Caco-2 (cell line): ENCODE data around the gene TRIM4. TPM values are rescaled to one million over a fixed set of nuclear protein-coding genes. Genes with fewer than 3 reads are reported as not detected.
"Not testable (repeated sequence)": the region's sequence is repeated elsewhere in the genome, so short reads cannot be mapped to it uniquely, and the experiment has no call there.

Experiments
- BruUV-seq: library from RNA; stranded (reverse); fragments of 400-500 nt; replicated peaks from 2 replicates; lab custom pipeline; 2021; lab: Mats Ljungman, UMichigan
- CTCF ChIA-PET: fragments of 300-600 bp; sonication (Branson Sonifier 250); formaldehyde crosslinking; loops from one replicate; lab custom pipeline; 2022; ENCODE audit warnings: antibody characterized with exemption; lab: Charles Lee
- POLR2A ChIA-PET: fragments of 300-600 bp; sonication (Branson Sonifier 250); formaldehyde crosslinking; loops from one replicate; lab custom pipeline; 2022; ENCODE audit warnings: antibody characterized with exemption; lab: Charles Lee
- DNase-seq, 2 experiments: peaks; one replicate each; pipeline versions ENCODE4 v3.0.0 to v3.0.0-alpha.2; 2020 to 2022
- H3K27me3 ChIP-seq: replicated peaks from 2 replicates; pipeline ENCODE4 v1.6.0; 2011; ENCODE audit warnings: low read length; ENCODE audit not compliant: control insufficient read depth, insufficient read depth
- H3K36me3 ChIP-seq: 2 replicates; pipeline ENCODE4 v1.5.1; 2011; ENCODE audit warnings: low read length; ENCODE audit not compliant: control insufficient read depth, insufficient read depth
- H3K4me1 ChIP-seq: fragments of 250-450 bp; sonication (Bioruptor Pico); 2 replicates; pipeline ENCODE4 v1.5.1; 2020; ENCODE audit warnings: mild to moderate bottlenecking
- H3K4me3 ChIP-seq: 2 replicates; pipeline ENCODE4 v1.5.1; 2011; ENCODE audit warnings: low read depth, mild to moderate bottlenecking, control low read depth, low read length
- H3K9me3 ChIP-seq: fragments of 250-450 bp; sonication (Bioruptor Pico); 2 replicates; pipeline ENCODE4 v1.5.1; 2020; ENCODE audit warnings: mild to moderate bottlenecking, moderate library complexity
- H3K27ac Mint-ChIP-seq: one replicate; pipeline ENCODE4 v1.8.0; 2022; ENCODE audit warnings: mixed read lengths; ENCODE audit not compliant: unreplicated experiment
- H3K27me3 Mint-ChIP-seq: one replicate; pipeline ENCODE4 v1.8.0; 2022; ENCODE audit warnings: mixed read lengths; ENCODE audit not compliant: insufficient read depth, unreplicated experiment
- H3K36me3 Mint-ChIP-seq: one replicate; pipeline ENCODE4 v1.8.0; 2022; ENCODE audit warnings: mild to moderate bottlenecking, mixed read lengths; ENCODE audit not compliant: insufficient read depth, unreplicated experiment
- H3K4me1 Mint-ChIP-seq: one replicate; pipeline ENCODE4 v1.8.0; 2022; ENCODE audit warnings: low read depth, mixed read lengths; ENCODE audit not compliant: unreplicated experiment
- H3K4me3 Mint-ChIP-seq: one replicate; pipeline ENCODE4 v1.8.0; 2022; ENCODE audit warnings: mild to moderate bottlenecking, moderate library complexity, mixed read lengths; ENCODE audit not compliant: unreplicated experiment
- H3K9me3 Mint-ChIP-seq: one replicate; pipeline ENCODE4 v1.8.0; 2022; ENCODE audit warnings: mixed read lengths; ENCODE audit not compliant: unreplicated experiment
- intact Hi-C: fragments of 100-400 bp; cut with micrococcal nuclease; formaldehyde crosslinking; loops from one replicate; pipeline ENCODE4 v1.10.0; 2022; ENCODE audit not compliant: unreplicated experiment
- total RNA-seq: library from RNA; stranded (reverse); gene quantifications from 2 replicates; pipeline ENCODE4 v1.2.3, GENCODE V29; 2022
- TF ChIP-seq, protein P1 (sequence below), 2 experiments: fragments of 200-600 bp in 1 of 2; IDR thresholded peaks; 1 replicate in 1 of 2; 2 replicates in 1 of 2; pipeline versions ENCODE4 v1.5.1 to v1.8.0; 2011 to 2022; ENCODE audit warnings: antibody characterized with exemption in 1 of 2, control low read depth in 1 of 2, inconsistent platforms in 1 of 2, low read depth in 1 of 2, low read length in 1 of 2, mild to moderate bottlenecking in 1 of 2, moderate library complexity in 1 of 2; ENCODE audit not compliant: insufficient read depth in 1 of 2, severe bottlenecking in 1 of 2, unreplicated experiment in 1 of 2

The TRIM4 gene
- total RNA-seq, 1 experiment from 2014 or later = 22.5 TPM

DNA sequence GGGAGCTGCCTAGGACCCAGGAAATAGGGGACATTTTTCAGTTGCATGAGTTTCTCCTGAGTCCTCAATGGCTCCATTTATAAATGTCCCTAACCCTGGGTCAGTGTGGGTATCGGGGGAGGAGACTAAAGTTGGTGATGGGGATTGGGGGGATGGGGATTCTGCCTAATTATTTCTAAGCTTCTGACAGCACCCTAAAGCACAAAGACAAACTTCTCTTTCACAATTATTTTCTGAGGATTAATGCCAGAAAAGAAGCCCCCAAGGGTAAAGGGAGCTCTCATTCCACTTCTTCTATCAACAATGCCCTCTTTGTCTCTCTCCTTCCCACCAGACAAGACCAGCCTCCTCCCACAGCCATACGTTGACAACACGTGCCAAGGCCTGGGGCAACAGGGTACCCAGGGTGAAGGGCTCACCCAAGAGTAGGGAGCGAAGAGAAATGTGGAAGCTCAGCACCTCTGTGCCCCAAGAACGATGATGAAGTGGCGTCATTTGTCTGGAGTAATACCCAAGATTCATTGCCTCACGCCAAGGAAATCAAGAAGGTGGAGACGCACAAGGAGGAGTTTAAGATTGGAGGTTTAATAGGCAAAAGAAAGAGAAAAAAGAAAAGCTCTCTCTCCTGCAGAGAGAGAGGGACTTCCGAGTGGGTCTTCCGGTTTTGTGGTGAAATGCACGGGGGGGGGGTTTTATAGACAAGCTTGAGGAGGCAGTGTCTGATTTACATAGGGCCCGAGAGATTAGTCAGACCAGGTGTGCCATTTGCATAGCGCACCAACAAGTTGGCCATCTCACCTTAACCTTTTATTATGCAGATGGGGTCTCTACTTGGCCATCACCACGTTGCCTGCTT lies 24.5 kb upstream of the TRIM4 start:
- CTCF ChIA-PET = no interaction called here
- TF ChIP-seq, protein P1, sequence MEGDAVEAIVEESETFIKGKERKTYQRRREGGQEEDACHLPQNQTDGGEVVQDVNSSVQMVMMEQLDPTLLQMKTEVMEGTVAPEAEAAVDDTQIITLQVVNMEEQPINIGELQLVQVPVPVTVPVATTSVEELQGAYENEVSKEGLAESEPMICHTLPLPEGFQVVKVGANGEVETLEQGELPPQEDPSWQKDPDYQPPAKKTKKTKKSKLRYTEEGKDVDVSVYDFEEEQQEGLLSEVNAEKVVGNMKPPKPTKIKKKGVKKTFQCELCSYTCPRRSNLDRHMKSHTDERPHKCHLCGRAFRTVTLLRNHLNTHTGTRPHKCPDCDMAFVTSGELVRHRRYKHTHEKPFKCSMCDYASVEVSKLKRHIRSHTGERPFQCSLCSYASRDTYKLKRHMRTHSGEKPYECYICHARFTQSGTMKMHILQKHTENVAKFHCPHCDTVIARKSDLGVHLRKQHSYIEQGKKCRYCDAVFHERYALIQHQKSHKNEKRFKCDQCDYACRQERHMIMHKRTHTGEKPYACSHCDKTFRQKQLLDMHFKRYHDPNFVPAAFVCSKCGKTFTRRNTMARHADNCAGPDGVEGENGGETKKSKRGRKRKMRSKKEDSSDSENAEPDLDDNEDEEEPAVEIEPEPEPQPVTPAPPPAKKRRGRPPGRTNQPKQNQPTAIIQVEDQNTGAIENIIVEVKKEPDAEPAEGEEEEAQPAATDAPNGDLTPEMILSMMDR (IDR thresholded peaks at IDR 0.05; ENCODE audit: insufficient read depth in 1 of 2, low read depth in 1 of 2, low read length in 1 of 2, severe bottlenecking in 1 of 2, unreplicated experiment in 1 of 2) = no peak
- Mint-ChIP-seq H3K9me3 (peaks cover 12% of the 10 kb centered on the region), H3K27ac (no peak overlapping the region), H3K4me3 (no peak overlapping the region), H3K36me3 (no peaks in the 10 kb centered on the region), H3K27me3 (peaks cover 2% of the 10 kb centered on the region), H3K4me1 (no peaks in the 10 kb centered on the region)
- Histone ChIP-seq H3K36me3 (no peaks in the 10 kb centered on the region), H3K4me3 (no peak overlapping the region), H3K27me3 (no peaks in the 10 kb centered on the region), H3K4me1 (no peaks in the 10 kb centered on the region), H3K9me3 (peaks cover under 1% of the 10 kb centered on the region; the same call in 1 of the 2 replicates)
- POLR2A ChIA-PET = no interaction called here
- DNase-seq = no peak
- BruUV-seq = no TSS peak
- intact Hi-C loops = no loop called here

DNA sequence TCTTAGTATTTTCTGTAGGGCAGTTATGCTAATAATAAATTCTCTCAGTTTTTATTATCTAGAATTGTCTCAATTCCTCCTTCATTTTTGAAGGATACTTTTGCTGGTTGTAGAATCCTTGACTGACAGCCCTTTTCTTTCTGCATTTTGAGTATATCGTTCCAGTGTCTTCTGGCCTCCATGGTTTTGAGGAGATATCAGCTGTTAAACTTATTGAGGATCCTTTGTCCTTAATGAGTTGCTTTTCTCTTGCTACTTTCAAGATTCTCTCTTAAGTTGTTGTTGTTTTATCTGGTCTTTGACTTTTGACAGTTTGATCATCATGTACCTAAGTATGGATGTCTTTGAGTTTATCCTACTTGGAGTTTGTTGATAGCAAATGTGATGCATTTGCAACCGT lies 19.0 kb upstream of the TRIM4 start:
- no peak overlapping the region for H3K4me3 ChIP-seq
- H3K9me3 Mint-ChIP-seq = peaks cover 21% of the 10 kb centered on the region
- peaks cover 14% of the 10 kb centered on the region for H3K27me3 Mint-ChIP-seq
- ChIA-PET CTCF (no interaction called here), POLR2A (no interaction called here)
- BruUV-seq = no TSS peak
- H3K9me3 ChIP-seq = peaks cover 16% of the 10 kb centered on the region
- TF ChIP-seq, protein P1 (IDR thresholded peaks at IDR 0.05; ENCODE audit: insufficient read depth in 1 of 2, low read depth in 1 of 2, low read length in 1 of 2, severe bottlenecking in 1 of 2, unreplicated experiment in 1 of 2) = no peak
- DNase-seq = no peak
- H3K4me1 Mint-ChIP-seq = no peaks in the 10 kb centered on the region
- intact Hi-C loops = no loop called here
- no peaks in the 10 kb centered on the region for H3K36me3 Mint-ChIP-seq
- no peaks in the 10 kb centered on the region for H3K27me3 ChIP-seq
- H3K36me3 ChIP-seq = no peaks in the 10 kb centered on the region
- H3K27ac Mint-ChIP-seq = no peak overlapping the region
- no peak overlapping the region for H3K4me3 Mint-ChIP-seq
- H3K4me1 ChIP-seq = no peaks in the 10 kb centered on the region

DNA sequence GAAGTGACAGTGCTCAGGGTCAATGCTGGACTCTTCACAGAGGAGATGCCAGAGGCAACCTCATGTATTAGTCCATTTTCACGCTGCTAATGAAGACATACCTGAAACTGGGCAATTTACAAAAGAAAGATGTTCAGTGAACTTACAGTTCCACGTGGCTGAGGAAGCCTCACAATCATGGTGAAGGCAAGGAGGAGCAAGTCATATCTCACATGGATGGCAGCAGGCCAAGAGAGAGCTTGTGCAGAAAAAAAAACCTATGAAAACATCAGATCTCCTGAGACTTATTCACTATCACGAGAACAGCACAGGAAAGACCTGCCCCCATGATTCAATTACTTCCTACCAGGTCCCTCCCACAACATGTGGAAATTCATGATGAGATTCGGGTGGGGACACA lies 15.7 kb upstream of the TRIM4 start:
- H3K4me1 ChIP-seq, H3K4me3 Mint-ChIP-seq, H3K27me3 ChIP-seq, H3K27ac Mint-ChIP-seq, H3K4me3 ChIP-seq, DNase-seq, H3K4me1 Mint-ChIP-seq, BruUV-seq, POLR2A ChIA-PET, intact Hi-C loops, H3K36me3 Mint-ChIP-seq, CTCF ChIA-PET, H3K36me3 ChIP-seq: not testable (repeated sequence)
- H3K27me3 Mint-ChIP-seq = peaks cover 15% of the 10 kb centered on the region
- H3K9me3 Mint-ChIP-seq = peaks cover 21% of the 10 kb centered on the region
- H3K9me3 ChIP-seq = peaks cover 16% of the 10 kb centered on the region
